Spleen (tissue), 11 donors: Measurements from ENCODE around the gene TRPV4. TPM values are rescaled to one million over a fixed set of nuclear protein-coding genes. Genes with fewer than 3 reads are reported as not detected.

Experiments
- DNase-seq: peaks from one replicate; pipeline ENCODE4 v3.0.0-alpha.2; 2020
- H3K27ac ChIP-seq, 8 donors: fragments of 200-600 bp; sonication (generic) in 7 of 8; 1 replicate in 4 of 8; 2 replicates in 4 of 8; pipeline versions ENCODE4 v1.5.0 to v1.8.0; 2016 to 2021; ENCODE audit warnings: inconsistent platforms in 4 of 8, mild to moderate bottlenecking in 4 of 8, moderate library complexity in 1 of 8
- H3K27me3 ChIP-seq, 7 donors: fragments of 200-600 bp; sonication (generic) in 6 of 7; replicated peaks in 1 of 7; 1 replicate in 4 of 7; 2 replicates in 3 of 7; pipeline versions ENCODE4 v1.5.0 to v1.8.0; 2016 to 2021; ENCODE audit warnings: inconsistent platforms in 3 of 7, mild to moderate bottlenecking in 1 of 7
- H3K36me3 ChIP-seq, 6 donors: fragments of 200-600 bp; sonication (generic) in 5 of 6; 1 replicate in 4 of 6; 2 replicates in 2 of 6; pipeline versions ENCODE4 v1.5.0 to v1.8.0; 2016 to 2021; ENCODE audit warnings: inconsistent platforms in 2 of 6
- H3K4me1 ChIP-seq, 6 donors: fragments of 200-600 bp; sonication (generic) in 5 of 6; 1 replicate in 3 of 6; 2 replicates in 3 of 6; pipeline versions ENCODE4 v1.5.0 to v1.8.0; 2016 to 2021; ENCODE audit warnings: inconsistent platforms in 3 of 6
- H3K4me3 ChIP-seq, 8 donors: fragments of 200-600 bp; sonication (generic) in 7 of 8; 1 replicate in 4 of 8; 2 replicates in 4 of 8; pipeline versions ENCODE4 v1.5.0 to v1.8.0; 2016 to 2021; ENCODE audit warnings: inconsistent platforms in 4 of 8, mild to moderate bottlenecking in 4 of 8, moderate library complexity in 2 of 8
- H3K9me3 ChIP-seq, 8 donors: fragments of 200-600 bp; sonication (generic) in 7 of 8; 1 replicate in 4 of 8; 2 replicates in 4 of 8; pipeline versions ENCODE4 v1.5.0 to v1.8.0; 2016 to 2021; ENCODE audit warnings: inconsistent platforms in 4 of 8
- CTCF ChIP-seq, 11 experiments: fragments of 200-600 bp in 7 of 11; fragments of 450-650 bp in 4 of 11; sonication (generic) in 4 of 11; IDR thresholded peaks in 8 of 11; conservative IDR thresholded peaks in 3 of 11; 1 replicate in 7 of 11; 2 replicates in 4 of 11; pipeline versions ENCODE4 v1.4.0 to v1.8.0; 2016 to 2021; ENCODE audit warnings: antibody characterized with exemption in 11 of 11, inconsistent platforms in 4 of 11, mild to moderate bottlenecking in 1 of 11
- POLR2A ChIP-seq, 3 donors: fragments of 450-650 bp; IDR thresholded peaks; one replicate each; pipeline ENCODE4 v1.5.1; 2017; ENCODE audit warnings: antibody characterized with exemption in 3 of 3, mild to moderate bottlenecking in 1 of 3
- POLR2AphosphoS5 ChIP-seq, 3 donors: sonication (generic); formaldehyde crosslinking; IDR thresholded peaks; one replicate each; pipeline ENCODE4 v1.5.1; 2017; ENCODE audit warnings: antibody characterized with exemption in 3 of 3
- WGBS, 5 donors: extraction: QIAGEN DNeasy Blood & Tissue Kit in 3 of 5; methylation state at CpG; one replicate each; pipeline versions ENCODE4 v1.1.5 to v1.1.7; 2013 to 2018; 5-methylcytosine and 5-hydroxymethylcytosine counted together
- intact Hi-C: fragments of 100-400 bp; cut with DNase I; formaldehyde crosslinking; loops from one replicate; pipeline ENCODE4 v1.15.0; 2023; ENCODE audit warnings: low total_unique reads
- polyA plus RNA-seq, 3 donors: library from polyadenylated mRNA; stranded (reverse); fragments of 200-250 nt; gene quantifications; one replicate each; pipeline ENCODE4 v1.2.1, GENCODE V29; 2013
- total RNA-seq, 7 donors: library from RNA; depleted of rRNA in 3 of 7; stranded (reverse); fragments of >200 nt in 3 of 7; fragmentation: NEBNext Ultra II Directional in 4 of 7; extraction: Animal tissue kit (Norgen Biotek cat#: 25700) in 4 of 7; gene quantifications; one replicate each; pipeline versions ENCODE4 v1.1.0 to v1.2.1, GENCODE V29; 2016 to 2021
- donor health status: healthy with polysubstance abuse.
- donor health status: DM: no; HTN: no; CAD: no; lungs with moderate emphysema.
- donor health status: DM: no; HTN: no; CAD: no.
- donor health status: Bipolar disorder and iron deficiency.
- donor health status: healthy.
- donor health status: DM: no; HTN: no; CAD: no.
- donor health status: DM: yes; HTN: yes; CAD: no.

The TRPV4 gene
- total and polyA plus RNA-seq, 10 donors: 0.49 to 8.0 (median 4.4) TPM

- H3K27ac ChIP-seq: no peak overlapping the region
- no peak overlapping the region for H3K4me3 ChIP-seq
- H3K4me1 ChIP-seq: peaks cover 0 to 44% (median 6%) of the 10 kb centered on the region in 6 donors
- 72 to 88% (median 86%) methylated on average over 9 of the region's 9 CpGs for WGBS, 5 donors
- no peaks in the 10 kb centered on the region for H3K9me3 ChIP-seq
- H3K36me3 ChIP-seq: no peaks in the 10 kb centered on the region
- intact Hi-C loops: no loop called here
- peaks cover 0 to 45% (median 23%) of the 10 kb centered on the region in 7 donors for H3K27me3 ChIP-seq
- TF ChIP-seq POLR2AphosphoS5 (IDR thresholded peaks at IDR 0.05) (no peak), CTCF (IDR thresholded peaks at IDR 0.05 in 8 of 11, conservative IDR thresholded peaks at IDR 0.05 in 3 of 11) (no peak), POLR2A (IDR thresholded peaks at IDR 0.05) (no peak)
- no peak for DNase-seq
Observed at GRCh38 chr12:109831929-109832328, 1.3 kb downstream of the TRPV4 start.

- Histone ChIP-seq H3K4me1 (peaks cover 0 to 48% (median 6%) of the 10 kb centered on the region in 6 donors), H3K27me3 (peaks cover 0 to 45% (median 23%) of the 10 kb centered on the region in 7 donors), H3K27ac (no peak overlapping the region), H3K9me3 (no peaks in the 10 kb centered on the region), H3K4me3 (no peak overlapping the region), H3K36me3 (no peaks in the 10 kb centered on the region)
- no peak for DNase-seq
- no peak for TF ChIP-seq POLR2A (IDR thresholded peaks at IDR 0.05)
- no peak for TF ChIP-seq POLR2AphosphoS5 (IDR thresholded peaks at IDR 0.05)
- no peak for TF ChIP-seq CTCF (IDR thresholded peaks at IDR 0.05 in 8 of 11, conservative IDR thresholded peaks at IDR 0.05 in 3 of 11)
- WGBS, 5 donors: 86 to 95% (median 89%) methylated on average over 6 of the region's 6 CpGs
- intact Hi-C loops: no loop called here
Observed at GRCh38 chr12:109831365-109831764, 1.8 kb downstream of the TRPV4 start.

GRCh38 chr12:109830718-109831117, 2.5 kb downstream of the TRPV4 start:
- no peak for DNase-seq
- no peak overlapping the region for H3K4me3 ChIP-seq
- intact Hi-C loops: no loop called here
- H3K27me3 ChIP-seq: peaks cover 0 to 45% (median 23%) of the 10 kb centered on the region in 7 donors
- WGBS, 5 donors: 71 to 81% (median 73%) methylated on average over 2 of the region's 2 CpGs
- H3K36me3 ChIP-seq: no peaks in the 10 kb centered on the region
- H3K4me1 ChIP-seq: peaks cover 0 to 48% (median 6%) of the 10 kb centered on the region in 6 donors
- H3K27ac ChIP-seq: no peak overlapping the region
- no peaks in the 10 kb centered on the region for H3K9me3 ChIP-seq
- TF ChIP-seq POLR2A (IDR thresholded peaks at IDR 0.05) (no peak), POLR2AphosphoS5 (IDR thresholded peaks at IDR 0.05) (no peak)

- H3K27ac ChIP-seq: no peak overlapping the region
- H3K4me1 ChIP-seq: peaks cover 0 to 48% (median 6%) of the 10 kb centered on the region in 6 donors
- peaks cover 0 to 45% (median 23%) of the 10 kb centered on the region in 7 donors for H3K27me3 ChIP-seq
- 83 to 93% (median 90%) methylated on average over 2 of the region's 2 CpGs for WGBS, 5 donors
- H3K4me3 ChIP-seq: no peak overlapping the region
- TF ChIP-seq CTCF (IDR thresholded peaks at IDR 0.05 in 8 of 11, conservative IDR thresholded peaks at IDR 0.05 in 3 of 11) (no peak), POLR2A (IDR thresholded peaks at IDR 0.05) (no peak), POLR2AphosphoS5 (IDR thresholded peaks at IDR 0.05) (no peak)
- no peaks in the 10 kb centered on the region for H3K9me3 ChIP-seq
- H3K36me3 ChIP-seq: no peaks in the 10 kb centered on the region
- DNase-seq: no peak
- intact Hi-C loops: no loop called here
Observed at GRCh38 chr12:109830267-109830666, 2.9 kb downstream of the TRPV4 start.
